DMS53 treated with DMSO at 0.1 percent for 48 hours (cell line): ENCODE results near the gene DSC2.

Experiments
- DNase-seq: peaks from one replicate; lab custom pipeline; 2025; ENCODE audit not compliant: unreplicated experiment; lab: John Stamatoyannopoulos, UW

The DSC2 gene

GRCh38 chr18:31098878-31099277 is 3.3 kb downstream of the DSC2 start:
- DNase-seq, result no peak

DNA sequence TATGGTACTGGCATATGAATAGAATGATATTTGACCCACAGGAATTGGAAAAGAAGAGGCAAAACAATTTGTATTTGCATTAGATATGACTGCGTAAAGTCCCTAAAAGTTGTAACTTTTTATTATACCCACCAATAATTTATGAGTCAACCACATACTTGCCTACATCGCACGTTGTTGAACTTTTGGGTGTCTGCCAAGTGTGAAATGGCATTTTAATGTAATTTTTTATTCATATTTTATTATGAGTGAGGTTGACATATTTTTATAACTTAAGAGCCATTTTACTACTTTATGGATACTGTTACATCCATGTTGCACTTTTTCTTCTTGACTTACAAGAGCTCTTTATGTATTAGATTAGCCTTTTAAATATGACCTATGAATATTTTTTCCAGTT is 4.6 kb downstream of the DSC2 start:
- DNase-seq, result no peak

GRCh38 chr18:31093880-31094279 is 8.3 kb downstream of the DSC2 start:
- no peak for DNase-seq

GRCh38 chr18:31093294-31093693 is 8.9 kb downstream of the DSC2 start:
- DNase-seq, result no peak

GRCh38 chr18:31091350-31091749 is 10.9 kb downstream of the DSC2 start:
- DNase-seq, result no peak

- DNase-seq, result no peak
Observed at GRCh38 chr18:31088532-31088931, 13.7 kb downstream of the DSC2 start.

- DNase-seq, result no peak
Observed at GRCh38 chr18:31079973-31080372, 22.2 kb downstream of the DSC2 start.

DNA sequence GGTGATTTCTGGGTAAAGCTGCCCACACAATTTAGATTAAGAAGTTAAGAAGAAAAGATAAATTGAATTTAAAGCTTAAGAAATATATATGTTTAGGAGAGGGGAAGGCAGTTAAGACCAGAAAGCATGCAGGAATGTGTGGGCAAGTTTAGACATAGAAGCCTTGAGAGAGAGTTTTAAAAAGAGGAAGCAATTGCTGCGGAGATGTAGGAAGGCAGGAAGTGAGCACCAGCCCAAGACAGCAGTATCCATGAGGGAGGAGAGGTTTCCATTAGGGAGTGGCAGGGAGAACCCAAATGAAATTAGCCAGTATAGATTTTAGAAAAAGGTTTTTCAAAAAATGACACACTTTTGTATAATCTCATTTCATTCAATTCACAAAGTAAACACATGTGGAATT is 24.3 kb downstream of the DSC2 start:
- DNase-seq, result no peak

GRCh38 chr18:31072175-31072574 is 30.0 kb downstream of the DSC2 start:
- DNase-seq, result no peak

DNA sequence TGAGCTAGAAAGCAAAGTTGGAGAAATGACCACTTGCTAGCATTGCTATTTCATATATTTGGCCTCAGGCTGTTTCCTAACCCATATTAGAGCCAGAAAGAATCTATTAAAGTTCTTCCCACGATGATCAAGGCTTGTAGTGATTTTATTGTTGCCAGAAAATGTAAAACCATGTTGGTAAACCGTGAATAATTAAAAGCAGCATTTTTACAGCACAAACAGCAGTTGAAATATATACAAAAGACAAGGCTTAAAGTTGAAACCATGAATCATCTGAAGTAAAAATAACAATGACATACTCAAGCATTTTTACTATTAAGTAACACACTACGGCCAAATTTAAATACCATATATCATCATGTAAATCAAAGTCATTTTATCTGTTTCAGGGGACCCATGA is 32.0 kb downstream of the DSC2 start:
- DNase-seq, result no peak

- no peak for DNase-seq
Observed at GRCh38 chr18:31066266-31066665, 36.0 kb downstream of the DSC2 start.

DNA sequence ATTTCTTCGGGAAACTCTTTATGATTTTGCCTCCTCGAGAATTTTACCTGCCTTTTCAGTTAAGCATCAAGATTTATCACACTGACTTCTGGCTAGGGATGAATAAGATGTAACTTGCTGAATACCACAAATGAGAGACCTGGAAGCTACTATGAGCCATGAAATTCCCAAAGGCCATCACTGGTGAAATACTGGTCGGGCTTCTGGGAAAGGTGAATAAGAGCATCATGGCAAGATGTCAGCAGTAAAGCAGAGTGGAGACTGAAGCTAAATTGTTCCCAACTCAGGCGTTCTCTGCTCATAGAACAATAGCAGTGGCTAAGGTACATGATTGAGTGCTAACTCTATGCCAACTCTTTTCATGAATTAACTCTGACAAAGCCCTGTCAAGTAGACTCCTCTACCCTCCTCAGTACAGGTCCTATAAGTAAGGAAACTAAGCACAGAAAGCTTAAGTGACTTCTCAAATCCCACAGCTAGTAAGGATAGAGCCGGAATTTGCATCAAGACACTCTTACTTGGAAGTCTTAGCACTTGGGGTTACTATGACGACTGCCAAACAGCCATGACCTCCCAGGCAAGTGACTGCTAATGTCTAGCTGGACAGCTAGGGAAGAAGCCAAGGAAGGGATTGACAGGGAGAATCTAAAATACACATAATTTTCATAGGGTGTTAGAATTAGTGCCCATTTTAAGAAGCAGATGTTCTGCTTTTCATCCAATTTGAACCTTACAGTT is 37.0 kb downstream of the DSC2 start:
- no peak for DNase-seq

DNA sequence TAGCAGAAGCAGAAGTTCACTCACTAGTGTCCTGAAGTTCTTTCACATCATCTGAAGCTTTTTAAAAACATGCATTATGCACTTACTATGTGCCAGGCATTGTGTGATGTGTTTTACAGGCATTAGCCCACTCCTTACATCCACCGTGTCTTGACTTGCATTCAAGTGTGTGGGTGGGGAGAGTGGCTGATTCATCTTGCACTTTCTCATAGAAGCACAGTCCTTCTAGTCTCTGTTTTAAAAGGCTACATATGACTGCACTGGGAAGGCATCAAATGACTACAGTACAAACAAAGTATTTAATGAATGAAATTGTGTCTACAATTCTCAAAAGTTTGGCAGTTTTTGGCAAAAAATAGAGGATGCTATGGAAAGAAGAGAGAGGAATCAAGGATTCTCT is 38.1 kb downstream of the DSC2 start:
- no peak for DNase-seq

DNA sequence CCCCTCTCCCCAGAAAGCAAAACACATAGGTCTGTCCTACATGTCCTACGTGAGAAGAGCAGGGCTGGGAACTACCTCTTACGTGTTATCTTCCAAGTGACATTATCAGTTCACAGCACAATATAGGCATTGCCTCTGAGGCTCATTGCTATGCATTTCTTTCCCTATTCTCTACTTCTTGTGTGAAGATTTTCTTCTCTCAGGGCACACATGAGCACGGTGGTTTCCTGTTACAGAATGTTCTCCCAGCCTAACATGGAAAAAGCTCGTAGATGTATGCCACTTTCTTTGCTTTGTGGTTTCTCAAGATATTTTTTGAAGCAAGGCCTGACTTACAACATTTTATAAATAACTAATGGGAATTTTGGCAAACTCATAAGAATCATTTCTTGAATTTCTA is 40.3 kb downstream of the DSC2 start:
- DNase-seq, result no peak

DNA sequence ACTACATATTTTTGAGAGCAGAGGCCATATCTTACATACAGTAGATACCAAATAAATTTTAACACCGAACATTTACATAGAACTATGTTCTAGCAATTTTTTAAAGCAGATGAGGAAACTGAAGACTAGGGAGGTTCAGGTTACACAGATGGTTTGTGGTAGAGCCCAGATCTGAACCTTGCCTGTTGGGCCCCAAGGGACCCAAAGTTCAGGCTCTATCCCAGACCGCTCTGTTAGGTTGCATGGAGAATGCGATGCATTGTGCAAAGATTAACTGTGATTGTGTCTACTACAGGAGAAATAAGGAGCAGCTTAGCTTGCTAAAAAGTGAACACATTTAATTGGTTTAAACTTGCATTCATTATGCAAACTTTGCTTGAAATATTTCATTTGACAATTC is 43.3 kb downstream of the DSC2 start:
- no peak for DNase-seq

DNA sequence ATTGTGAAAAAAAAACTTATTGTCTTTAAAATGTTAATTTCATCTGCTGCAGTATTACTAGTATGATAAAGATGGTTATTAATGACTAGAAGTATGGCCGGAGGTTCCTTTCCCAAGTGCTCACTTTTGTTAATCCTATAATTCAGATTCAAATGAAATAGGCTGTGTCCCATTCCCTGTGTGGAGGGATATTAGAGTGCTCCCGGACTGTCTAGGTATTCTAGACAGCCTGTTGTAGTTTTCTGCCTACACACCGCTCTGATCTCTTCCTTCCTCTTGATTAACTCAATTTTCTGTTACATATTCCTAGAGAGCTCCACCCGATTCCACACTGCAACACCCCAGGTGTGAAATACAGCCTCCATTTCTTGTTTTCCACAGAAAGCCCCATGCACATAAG is 44.3 kb downstream of the DSC2 start:
- DNase-seq, result no peak

DNA sequence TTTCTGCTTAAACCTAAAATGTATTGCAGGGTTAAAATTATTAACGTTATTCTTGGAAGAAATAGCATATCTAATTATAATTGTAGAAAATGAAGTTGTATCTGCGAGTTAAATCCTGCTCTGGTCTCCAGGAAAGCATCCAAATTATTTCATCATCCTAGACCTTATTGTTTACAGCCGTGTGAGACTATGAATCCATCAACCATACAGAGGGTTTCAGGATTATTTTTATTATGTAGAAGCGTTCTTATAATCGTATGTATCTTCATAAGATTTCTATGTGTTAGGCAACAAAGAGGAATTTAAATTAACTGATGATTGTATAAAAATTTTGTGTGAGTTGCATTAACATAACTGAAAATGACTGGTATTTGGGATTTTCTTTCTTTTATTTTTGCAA is 45.2 kb downstream of the DSC2 start:
- no peak for DNase-seq

- DNase-seq, result no peak
Observed at GRCh38 chr18:31056296-31056695, 45.9 kb downstream of the DSC2 start.

DNA sequence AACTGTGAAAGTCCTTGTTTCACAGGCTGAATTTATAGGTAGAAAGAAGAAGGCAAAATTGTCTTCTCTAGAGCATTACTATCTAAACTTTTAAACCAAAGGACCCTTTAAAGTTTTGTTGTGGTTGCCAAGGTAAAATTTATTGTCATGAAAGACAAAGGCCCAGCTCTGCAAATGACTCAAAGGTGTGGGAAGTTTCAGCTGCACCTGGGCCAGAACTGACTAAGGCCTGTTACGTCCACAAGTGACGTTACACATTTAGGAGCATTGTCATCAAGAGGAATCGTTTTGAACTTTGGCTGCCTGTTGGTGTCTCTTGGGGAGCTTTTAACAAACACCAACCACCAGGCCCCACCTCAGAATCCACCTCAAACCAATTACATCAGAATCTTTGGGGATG is 51.6 kb downstream of the DSC2 start:
- no peak for DNase-seq

DNA sequence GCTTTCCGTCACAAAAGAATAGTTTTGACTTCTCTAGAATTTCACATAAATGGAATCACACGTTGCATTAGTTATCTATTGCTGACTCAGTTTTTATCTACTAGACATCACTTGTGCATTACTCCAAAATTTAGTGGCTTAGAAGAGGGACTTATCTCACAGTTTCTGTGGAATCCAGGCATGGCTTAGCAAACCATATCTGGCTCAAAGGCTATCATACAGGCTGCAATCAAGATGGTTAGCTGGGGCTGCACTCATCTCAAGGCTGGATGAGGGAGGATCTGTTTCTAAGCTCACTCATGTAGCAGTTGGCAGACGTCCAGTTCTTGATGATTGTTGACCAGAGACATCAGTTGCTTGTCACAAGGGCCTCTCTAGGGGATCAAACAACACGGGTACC is 53.0 kb downstream of the DSC2 start:
- no peak for DNase-seq

- no peak for DNase-seq
Observed at GRCh38 chr18:31048216-31048615, 54.0 kb downstream of the DSC2 start.

- no peak for DNase-seq
Observed at GRCh38 chr18:31046916-31047315, 55.3 kb downstream of the DSC2 start.

DNA sequence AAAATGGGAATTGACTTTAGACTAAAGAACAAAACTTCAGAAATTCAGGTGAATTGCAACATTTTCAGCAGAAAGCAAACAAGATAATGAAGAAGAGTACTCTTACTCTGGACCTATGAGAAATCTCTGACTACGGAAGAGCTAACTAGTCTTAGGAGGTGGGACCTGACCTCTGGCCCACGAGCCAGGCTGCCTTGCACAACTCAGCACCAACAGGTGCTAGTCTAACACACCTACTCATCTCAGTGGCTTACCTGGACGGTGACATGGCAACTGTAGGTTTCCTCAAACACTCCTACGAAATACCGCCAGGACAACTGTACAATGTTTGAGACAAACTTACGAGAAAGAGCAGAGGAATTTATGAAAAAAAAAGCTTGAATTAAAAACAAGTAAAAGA is 56.6 kb downstream of the DSC2 start:
- DNase-seq, result no peak
